Vagina (tissue), 2 donors: Measurements from ENCODE around the gene MLXIPL. TPM values are rescaled to one million over a fixed set of nuclear protein-coding genes. Genes with fewer than 3 reads are reported as not detected.
"Not testable (repeated sequence)": the region's sequence is repeated elsewhere in the genome, so short reads cannot be mapped to it uniquely, and the experiment has no call there.

Source experiments
- DNase-seq, 2 donors: peaks; one replicate each; pipeline ENCODE4 v3.0.0-alpha.2; 2017; ENCODE audit errors: extremely low spot score in 2 of 2
- H3K27ac ChIP-seq: fragments of 200-600 bp; sonication (generic); one replicate; pipeline ENCODE4 v1.5.1; 2019
- H3K27me3 ChIP-seq: fragments of 200-600 bp; sonication (generic); one replicate; pipeline ENCODE4 v1.5.1; 2019
- H3K36me3 ChIP-seq, 2 donors: fragments of 200-600 bp; sonication (generic); one replicate each; pipeline ENCODE4 v1.5.1; 2017 to 2019
- H3K4me1 ChIP-seq: fragments of 200-600 bp; sonication (generic); one replicate; pipeline ENCODE4 v1.5.1; 2019
- H3K4me3 ChIP-seq, 2 donors: fragments of 200-600 bp; sonication (generic); 1 replicate in 1 of 2; 2 replicates in 1 of 2; pipeline ENCODE4 v1.5.1; 2016 to 2019
- H3K9me3 ChIP-seq: fragments of 200-600 bp; sonication (generic); one replicate; pipeline ENCODE4 v1.5.1; 2019
- POLR2A ChIP-seq, 2 donors: fragments of 450-650 bp; IDR thresholded peaks; one replicate each; pipeline ENCODE4 v1.6.1; 2017; ENCODE audit warnings: antibody characterized with exemption in 2 of 2, mild to moderate bottlenecking in 2 of 2, moderate library complexity in 2 of 2
- POLR2AphosphoS5 ChIP-seq, 2 donors: sonication (generic); formaldehyde crosslinking; IDR thresholded peaks; one replicate each; pipeline ENCODE4 v1.9.0; 2017; ENCODE audit warnings: antibody characterized with exemption in 2 of 2, mild to moderate bottlenecking in 2 of 2, low read depth in 1 of 2; ENCODE audit not compliant: insufficient read depth in 1 of 2
- intact Hi-C: fragments of 100-400 bp; cut with DNase I; formaldehyde crosslinking; loops from one replicate; pipeline ENCODE4 v1.15.1; 2023
- total RNA-seq: library from RNA; depleted of rRNA; stranded (reverse); fragments of >200 nt; gene quantifications from one replicate; pipeline ENCODE4 v1.2.3, GENCODE V29; 2016
- TF ChIP-seq, protein P1 (sequence below), 3 experiments: fragments of 450-650 bp in 2 of 3; fragments of 200-600 bp in 1 of 3; sonication (generic) in 1 of 3; IDR thresholded peaks; one replicate each; pipeline ENCODE4 v1.5.1; 2017 to 2019; ENCODE audit warnings: antibody characterized with exemption in 3 of 3, mild to moderate bottlenecking in 2 of 3, moderate library complexity in 2 of 3

MLXIPL gene
- total RNA-seq, 1 donor from 2014 or later = 6.1 TPM

DNA sequence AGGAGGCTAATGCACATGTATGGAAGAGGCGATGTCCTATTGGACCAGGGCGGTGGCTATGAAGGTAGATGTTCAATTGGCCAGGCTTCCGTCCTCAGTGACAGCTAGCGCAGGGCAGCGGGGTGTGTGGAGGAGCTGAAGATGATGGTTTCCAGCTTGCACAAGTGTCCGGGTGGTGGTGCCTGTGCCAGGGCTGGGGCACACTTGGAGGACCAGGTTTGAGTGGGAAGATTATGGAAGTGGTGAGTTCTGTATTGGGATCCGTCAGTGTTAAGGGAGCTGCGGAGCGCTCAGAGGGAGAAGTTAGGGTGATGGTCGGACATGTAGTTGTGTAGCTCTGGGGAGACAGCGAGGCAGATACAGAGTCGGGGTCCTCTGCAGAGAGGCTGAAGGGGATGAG, 37.4 kb downstream of the MLXIPL start:
- peaks cover 14% of the 10 kb centered on the region for H3K4me1 ChIP-seq
- no peak overlapping the region for H3K4me3 ChIP-seq
- peak overlapping the region; percentile 45 for H3K27ac ChIP-seq
- H3K36me3 ChIP-seq = no peaks in the 10 kb centered on the region
- H3K27me3 ChIP-seq = no peaks in the 10 kb centered on the region
- no peaks in the 10 kb centered on the region for H3K9me3 ChIP-seq
- intact Hi-C loops = no loop called here
- TF ChIP-seq POLR2A (IDR thresholded peaks at IDR 0.05) = no peak
- TF ChIP-seq, protein P1, sequence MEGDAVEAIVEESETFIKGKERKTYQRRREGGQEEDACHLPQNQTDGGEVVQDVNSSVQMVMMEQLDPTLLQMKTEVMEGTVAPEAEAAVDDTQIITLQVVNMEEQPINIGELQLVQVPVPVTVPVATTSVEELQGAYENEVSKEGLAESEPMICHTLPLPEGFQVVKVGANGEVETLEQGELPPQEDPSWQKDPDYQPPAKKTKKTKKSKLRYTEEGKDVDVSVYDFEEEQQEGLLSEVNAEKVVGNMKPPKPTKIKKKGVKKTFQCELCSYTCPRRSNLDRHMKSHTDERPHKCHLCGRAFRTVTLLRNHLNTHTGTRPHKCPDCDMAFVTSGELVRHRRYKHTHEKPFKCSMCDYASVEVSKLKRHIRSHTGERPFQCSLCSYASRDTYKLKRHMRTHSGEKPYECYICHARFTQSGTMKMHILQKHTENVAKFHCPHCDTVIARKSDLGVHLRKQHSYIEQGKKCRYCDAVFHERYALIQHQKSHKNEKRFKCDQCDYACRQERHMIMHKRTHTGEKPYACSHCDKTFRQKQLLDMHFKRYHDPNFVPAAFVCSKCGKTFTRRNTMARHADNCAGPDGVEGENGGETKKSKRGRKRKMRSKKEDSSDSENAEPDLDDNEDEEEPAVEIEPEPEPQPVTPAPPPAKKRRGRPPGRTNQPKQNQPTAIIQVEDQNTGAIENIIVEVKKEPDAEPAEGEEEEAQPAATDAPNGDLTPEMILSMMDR (IDR thresholded peaks at IDR 0.05) = no peak
- TF ChIP-seq POLR2AphosphoS5 (IDR thresholded peaks at IDR 0.05; ENCODE audit: insufficient read depth in 1 of 2, low read depth in 1 of 2) = no peak
- DNase-seq = no peak

GRCh38 chr7:73585196-73585595, 39.1 kb downstream of the MLXIPL start:
- DNase-seq = no peak
- intact Hi-C loops = no loop called here
- TF ChIP-seq, protein P1 (IDR thresholded peaks at IDR 0.05) = no peak
- no peak for TF ChIP-seq POLR2A (IDR thresholded peaks at IDR 0.05)
- no peak for TF ChIP-seq POLR2AphosphoS5 (IDR thresholded peaks at IDR 0.05; ENCODE audit: insufficient read depth in 1 of 2, low read depth in 1 of 2)
- Histone ChIP-seq H3K36me3 (no peaks in the 10 kb centered on the region), H3K9me3 (no peaks in the 10 kb centered on the region), H3K4me1 (peaks cover 14% of the 10 kb centered on the region), H3K4me3 (no peak overlapping the region), H3K27ac (no peak overlapping the region), H3K27me3 (no peaks in the 10 kb centered on the region)

GRCh38 chr7:73582664-73583202, 41.6 kb downstream of the MLXIPL start:
- no peak for DNase-seq
- H3K9me3 ChIP-seq = no peaks in the 10 kb centered on the region
- intact Hi-C loops = no loop called here
- no peak overlapping the region for H3K4me3 ChIP-seq
- H3K27ac ChIP-seq = no peak overlapping the region
- H3K27me3 ChIP-seq = no peaks in the 10 kb centered on the region
- TF ChIP-seq, protein P1 (IDR thresholded peaks at IDR 0.05) = no peak
- TF ChIP-seq POLR2AphosphoS5 (IDR thresholded peaks at IDR 0.05; ENCODE audit: insufficient read depth in 1 of 2, low read depth in 1 of 2) (no peak), POLR2A (IDR thresholded peaks at IDR 0.05) (no peak)
- no peaks in the 10 kb centered on the region for H3K36me3 ChIP-seq
- H3K4me1 ChIP-seq = peaks cover 21% of the 10 kb centered on the region

DNA sequence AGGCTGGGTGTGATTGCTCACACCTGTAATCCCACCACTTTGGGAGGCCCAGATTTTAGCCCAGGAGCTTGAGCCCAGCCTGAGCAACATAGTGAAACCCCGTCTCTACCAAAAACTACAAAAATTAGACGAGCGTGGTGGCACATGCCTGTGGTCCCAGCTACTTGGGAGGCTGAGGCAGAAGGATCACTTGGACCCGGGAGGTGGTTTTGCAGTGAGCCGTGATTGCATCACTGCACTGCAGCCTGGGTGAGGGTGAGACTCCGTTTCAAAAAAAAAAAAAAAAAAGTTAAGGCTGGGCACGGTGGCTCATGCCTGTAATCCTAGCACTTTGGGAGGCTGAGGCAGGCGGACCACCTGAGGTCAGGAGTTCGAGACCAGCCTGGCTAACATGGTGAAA, 43.3 kb downstream of the MLXIPL start:
- H3K4me3 ChIP-seq, DNase-seq, H3K9me3 ChIP-seq, intact Hi-C loops, H3K27ac ChIP-seq, H3K27me3 ChIP-seq, H3K36me3 ChIP-seq: not testable (repeated sequence)
- H3K4me1 ChIP-seq = peaks cover 27% of the 10 kb centered on the region

DNA sequence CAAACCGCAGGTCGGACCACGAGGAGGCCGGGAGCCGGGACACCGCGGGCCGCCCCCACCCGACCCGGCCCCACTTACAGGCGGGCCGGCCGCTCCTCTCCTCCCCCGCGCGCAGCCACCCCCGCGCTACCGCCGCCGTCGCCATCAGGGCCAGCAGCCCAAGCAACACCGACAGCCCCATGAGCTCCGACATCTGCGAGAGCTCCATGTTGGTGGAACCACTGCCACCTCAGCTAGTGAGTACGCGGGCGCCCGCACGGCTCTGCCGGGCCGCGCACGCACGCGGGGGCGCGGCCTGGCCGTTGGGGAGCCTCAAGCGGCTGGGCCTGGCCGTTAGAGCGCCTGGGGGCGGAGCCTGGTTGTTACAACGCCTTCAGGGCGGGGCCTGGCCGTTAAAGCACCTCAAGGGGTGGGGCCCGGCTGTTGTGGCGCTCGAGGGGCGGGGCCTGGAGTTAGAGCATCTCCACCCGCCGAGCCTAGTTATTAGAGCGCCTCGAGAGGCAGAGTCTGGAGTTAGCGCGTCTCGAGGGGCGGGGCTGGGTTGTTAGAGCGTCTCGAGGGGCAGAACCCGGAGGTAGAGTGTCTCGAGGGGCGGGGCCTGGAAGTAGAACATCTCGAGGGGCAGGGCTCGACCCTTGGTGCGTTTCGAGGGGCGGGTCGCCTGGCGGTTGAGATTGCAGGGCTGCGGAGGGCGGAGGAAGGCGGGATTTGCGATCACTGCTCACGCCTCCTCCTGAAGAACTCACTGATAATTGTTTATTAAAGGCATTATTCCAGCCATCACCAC, 45.8 kb downstream of the MLXIPL start, which contains the start of gene TBL2:
TSS of gene TBL2 (minus strand) at position 238 of the 787 bp plus-strand sequence. CDS start at position 208, 30 bp downstream.
- H3K4me1 ChIP-seq = peaks cover 32% of the 10 kb centered on the region
- no peaks in the 10 kb centered on the region for H3K27me3 ChIP-seq
- intact Hi-C loops = loop anchor here (5.0 kb wide), 1 partner anchor 56 kb away; the partner anchor contains the start of gene BAZ1B
- DNase-seq = peak in 1 of 2 donors; percentile 98
- peak within 1 kb of the TSS; percentile 94 for H3K27ac ChIP-seq
- H3K9me3 ChIP-seq = no peaks in the 10 kb centered on the region
- peaks cover 4 to 16% of the 10 kb centered on the region in 2 donors for H3K36me3 ChIP-seq
- peak within 1 kb of the TSS; percentile 54 to 93 for H3K4me3 ChIP-seq
- peak; percentile 62 to 89 for TF ChIP-seq POLR2A (IDR thresholded peaks at IDR 0.05)
- TF ChIP-seq POLR2AphosphoS5 (IDR thresholded peaks at IDR 0.05; ENCODE audit: insufficient read depth in 1 of 2, low read depth in 1 of 2) = peak; percentile 32 to 81
- TF ChIP-seq, protein P1 (IDR thresholded peaks at IDR 0.05) = no peak
